ENCODE data around the gene PEPD. TPM values are rescaled to one million over a fixed set of nuclear protein-coding genes. Genes with fewer than 3 reads are reported as not detected.

The PEPD gene
- total RNA-seq, result 82.8 and 87.9 TPM in 2 replicates

GRCh38 chr19:33521480-33522370 lies at the start of gene PEPD:
TSS of gene PEPD (minus strand) at chr19:33521791. CDS start at chr19:33521760, 31 bp downstream.
- peaks cover 10% of the 10 kb centered on the region for H4K20me1 ChIP-seq (ENCODE audit: insufficient read depth, low read length)
- H3K9me3 ChIP-seq (ENCODE audit: low read depth, low read length), result no peaks in the 10 kb centered on the region
- peak; percentile 100 for DNase-seq (ENCODE audit: insufficient read length, low spot score, missing footprints)
- H3K79me2 ChIP-seq (ENCODE audit: insufficient read depth, low read length), result peaks cover 41% of the 10 kb centered on the region
- H3K27ac ChIP-seq (ENCODE audit: low read depth, low read length), result peak within 1 kb of the TSS; percentile 58
- H3K27me3 ChIP-seq (ENCODE audit: insufficient read depth, low read length), result peaks cover 8% of the 10 kb centered on the region
- peaks cover 8% of the 10 kb centered on the region for H3K4me1 ChIP-seq (ENCODE audit: insufficient read depth, low read length)
- peak within 1 kb of the TSS; percentile 94 for H2AFZ ChIP-seq (ENCODE audit: low read length)
- H3K36me3 ChIP-seq (ENCODE audit: insufficient read depth, low read length), result no peaks in the 10 kb centered on the region
- H3K4me3 ChIP-seq (ENCODE audit: insufficient read depth, low read length), result peak within 1 kb of the TSS; percentile 90
- H3K4me2 ChIP-seq (ENCODE audit: insufficient read depth, low read length), result peak within 1 kb of the TSS; percentile 91
- TF ChIP-seq CTCF (IDR thresholded peaks at IDR 0.05; ENCODE audit: extremely low read depth, low read depth, low read length), result no peak

GRCh38 chr19:33569821-33570220 lies 48.2 kb upstream of the PEPD start:
- Histone ChIP-seq H3K4me1 (ENCODE audit: insufficient read depth, low read length) (no peaks in the 10 kb centered on the region), H4K20me1 (ENCODE audit: insufficient read depth, low read length) (no peaks in the 10 kb centered on the region), H3K79me2 (ENCODE audit: insufficient read depth, low read length) (no peaks in the 10 kb centered on the region), H3K4me3 (ENCODE audit: insufficient read depth, low read length) (no peak overlapping the region), H3K27ac (ENCODE audit: low read depth, low read length) (no peak overlapping the region), H3K4me2 (ENCODE audit: insufficient read depth, low read length) (no peak overlapping the region), H3K9me3 (ENCODE audit: low read depth, low read length) (peaks cover 3% of the 10 kb centered on the region), H2AFZ (ENCODE audit: low read length) (no peak overlapping the region), H3K36me3 (ENCODE audit: insufficient read depth, low read length) (no peaks in the 10 kb centered on the region), H3K27me3 (ENCODE audit: insufficient read depth, low read length) (no peaks in the 10 kb centered on the region)
- no peak for TF ChIP-seq CTCF (IDR thresholded peaks at IDR 0.05; ENCODE audit: extremely low read depth, low read depth, low read length)
- DNase-seq (ENCODE audit: insufficient read length, low spot score, missing footprints), result no peak

GRCh38 chr19:33568706-33569105 lies 47.1 kb upstream of the PEPD start:
- Histone ChIP-seq H3K4me3 (ENCODE audit: insufficient read depth, low read length) (no peak overlapping the region), H3K27me3 (ENCODE audit: insufficient read depth, low read length) (no peaks in the 10 kb centered on the region), H3K36me3 (ENCODE audit: insufficient read depth, low read length) (no peaks in the 10 kb centered on the region), H2AFZ (ENCODE audit: low read length) (no peak overlapping the region), H3K4me1 (ENCODE audit: insufficient read depth, low read length) (no peaks in the 10 kb centered on the region), H4K20me1 (ENCODE audit: insufficient read depth, low read length) (no peaks in the 10 kb centered on the region), H3K27ac (ENCODE audit: low read depth, low read length) (no peak overlapping the region), H3K79me2 (ENCODE audit: insufficient read depth, low read length) (no peaks in the 10 kb centered on the region), H3K4me2 (ENCODE audit: insufficient read depth, low read length) (no peak overlapping the region), H3K9me3 (ENCODE audit: low read depth, low read length) (no peaks in the 10 kb centered on the region)
- no peak for TF ChIP-seq CTCF (IDR thresholded peaks at IDR 0.05; ENCODE audit: extremely low read depth, low read depth, low read length)
- DNase-seq (ENCODE audit: insufficient read length, low spot score, missing footprints), result no peak

GRCh38 chr19:33564836-33565338 lies 43.3 kb upstream of the PEPD start:
- Histone ChIP-seq H3K4me2 (ENCODE audit: insufficient read depth, low read length) (no peak overlapping the region), H4K20me1 (ENCODE audit: insufficient read depth, low read length) (no peaks in the 10 kb centered on the region), H3K27ac (ENCODE audit: low read depth, low read length) (no peak overlapping the region), H2AFZ (ENCODE audit: low read length) (no peak overlapping the region), H3K27me3 (ENCODE audit: insufficient read depth, low read length) (no peaks in the 10 kb centered on the region), H3K79me2 (ENCODE audit: insufficient read depth, low read length) (no peaks in the 10 kb centered on the region), H3K36me3 (ENCODE audit: insufficient read depth, low read length) (no peaks in the 10 kb centered on the region), H3K4me3 (ENCODE audit: insufficient read depth, low read length) (no peak overlapping the region), H3K4me1 (ENCODE audit: insufficient read depth, low read length) (no peaks in the 10 kb centered on the region), H3K9me3 (ENCODE audit: low read depth, low read length) (no peaks in the 10 kb centered on the region)
- no peak for TF ChIP-seq CTCF (IDR thresholded peaks at IDR 0.05; ENCODE audit: extremely low read depth, low read depth, low read length)
- no peak for DNase-seq (ENCODE audit: insufficient read length, low spot score, missing footprints)

All from osteoblast (primary cell).